HG03469 (cell line): ENCODE measurements around the gene LIF.
"Not testable (repeated sequence)": the region's sequence is repeated elsewhere in the genome, so short reads cannot be mapped to it uniquely, and the experiment has no call there.

Experiments
- ATAC-seq: cut with Tn5 transposase; IDR thresholded peaks from one replicate; pipeline ENCODE4 v1.9.1; 2021; ENCODE audit warnings: mild to moderate bottlenecking, moderate library complexity, moderate number of reproducible peaks; ENCODE audit not compliant: unreplicated experiment

Gene LIF

DNA sequence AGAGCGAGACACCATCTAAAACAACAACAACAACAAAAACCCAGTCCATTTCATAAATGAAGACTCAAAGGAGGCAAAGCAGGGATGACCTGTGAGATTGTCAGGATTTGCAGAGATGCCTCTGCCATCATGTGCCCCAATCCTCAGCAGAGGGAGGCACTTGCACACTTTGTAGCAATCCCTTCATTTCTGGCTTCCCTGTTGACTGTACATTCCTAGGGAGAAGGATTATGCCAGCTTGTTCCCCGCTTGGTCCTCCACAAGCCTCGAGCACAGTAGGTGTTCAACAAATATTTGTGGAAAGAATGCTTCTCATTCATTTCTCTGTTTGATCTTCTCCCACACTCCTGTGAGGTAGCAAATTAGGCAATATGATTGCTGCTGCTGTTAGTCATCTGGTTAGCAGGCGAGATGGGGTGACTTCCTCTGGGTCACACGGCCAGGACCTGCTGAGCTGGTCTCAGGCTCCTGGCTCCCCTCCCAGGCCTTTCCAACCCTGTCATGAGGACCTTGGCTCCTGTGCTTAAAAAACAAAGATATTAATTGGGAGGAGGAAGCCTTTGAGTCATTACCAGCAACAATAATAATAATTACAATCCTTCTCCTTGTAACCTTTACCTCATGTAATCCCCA lies 34.1 kb downstream of the LIF start:
- no peak for ATAC-seq

DNA sequence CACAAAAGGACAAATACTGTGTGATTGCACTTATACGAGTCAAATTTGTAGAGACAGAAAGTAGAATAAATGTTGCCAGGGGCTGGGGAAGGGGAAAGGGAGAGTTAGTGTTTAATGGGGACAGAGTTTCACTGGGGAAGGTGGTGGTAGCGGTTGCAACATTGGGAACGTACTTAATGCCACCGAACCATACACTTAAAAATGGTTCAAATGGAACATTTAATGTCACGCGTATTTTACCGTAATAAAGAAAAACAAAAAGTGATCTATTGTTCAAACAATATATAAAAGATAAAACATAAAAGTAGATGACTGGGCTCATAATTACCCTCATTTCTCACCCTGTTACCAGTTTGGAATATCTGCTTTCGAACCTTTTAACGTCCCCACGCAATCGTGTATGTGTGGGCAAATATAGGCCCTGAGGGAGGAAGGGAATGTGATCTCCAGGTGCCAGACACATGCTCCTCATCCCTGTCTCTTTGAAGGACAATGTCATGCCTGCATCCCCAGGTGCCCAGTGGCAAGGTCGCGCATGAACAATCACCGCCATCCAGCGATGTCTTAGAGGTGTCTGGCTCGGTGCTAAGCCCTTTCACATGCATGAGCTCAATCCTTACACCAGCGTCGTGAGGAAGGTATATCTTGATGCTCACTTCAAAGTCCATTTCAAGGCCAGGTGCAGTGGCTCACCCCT lies 35.3 kb downstream of the LIF start:
- ATAC-seq, result no peak

DNA sequence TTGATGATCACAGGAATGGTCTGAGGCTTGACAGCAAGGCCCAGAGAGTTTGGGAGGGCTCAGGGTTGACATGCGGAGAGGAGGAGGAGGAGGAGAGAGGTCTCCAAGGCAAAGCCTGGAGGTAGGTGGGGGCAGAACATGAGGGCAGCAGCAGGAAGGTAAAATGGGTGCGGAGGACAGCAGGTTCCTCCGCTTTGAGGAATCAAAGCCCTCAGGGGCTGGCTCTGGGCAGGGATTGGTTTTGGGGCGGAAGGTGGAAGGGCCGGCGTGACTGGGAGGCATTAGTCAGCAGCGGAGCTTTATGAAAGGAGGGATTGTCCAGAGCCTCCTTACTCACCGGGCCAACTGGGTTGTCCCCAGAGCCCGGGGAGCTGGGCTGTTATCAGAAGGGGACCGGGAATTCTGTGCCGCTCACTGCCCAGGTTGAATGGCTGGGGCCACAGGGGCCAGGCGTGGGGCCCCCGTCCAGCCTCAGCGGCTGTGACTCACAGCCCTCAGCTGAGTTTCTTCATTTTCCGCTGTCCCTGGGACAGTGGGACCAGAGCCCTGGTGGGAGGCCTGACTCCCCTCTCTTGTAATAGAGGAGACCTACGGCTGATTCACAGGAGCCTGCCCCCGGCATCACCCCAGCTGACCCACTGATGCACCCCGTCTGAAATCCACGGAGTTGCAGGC lies 36.2 kb downstream of the LIF start:
- no peak for ATAC-seq

DNA sequence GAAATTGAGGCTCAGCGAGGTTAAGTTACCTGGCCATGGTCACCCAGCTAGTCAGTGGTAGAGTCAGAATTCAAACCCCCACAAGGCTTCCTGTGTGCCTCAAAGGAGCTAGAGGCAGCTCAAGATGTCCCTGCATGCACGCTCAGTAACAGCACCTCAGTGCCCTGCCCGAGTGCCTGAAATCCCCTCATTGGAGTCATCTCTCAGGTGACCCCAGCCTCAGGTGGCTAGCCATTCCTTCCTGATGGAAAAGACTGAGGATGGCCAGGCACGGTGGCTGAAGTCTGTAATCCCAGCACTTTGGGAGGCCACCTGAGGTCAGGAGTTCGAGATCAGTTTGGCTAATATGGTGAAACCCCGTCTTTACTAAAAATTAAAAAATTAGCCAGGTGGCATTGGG lies 36.9 kb downstream of the LIF start:
- no peak for ATAC-seq

DNA sequence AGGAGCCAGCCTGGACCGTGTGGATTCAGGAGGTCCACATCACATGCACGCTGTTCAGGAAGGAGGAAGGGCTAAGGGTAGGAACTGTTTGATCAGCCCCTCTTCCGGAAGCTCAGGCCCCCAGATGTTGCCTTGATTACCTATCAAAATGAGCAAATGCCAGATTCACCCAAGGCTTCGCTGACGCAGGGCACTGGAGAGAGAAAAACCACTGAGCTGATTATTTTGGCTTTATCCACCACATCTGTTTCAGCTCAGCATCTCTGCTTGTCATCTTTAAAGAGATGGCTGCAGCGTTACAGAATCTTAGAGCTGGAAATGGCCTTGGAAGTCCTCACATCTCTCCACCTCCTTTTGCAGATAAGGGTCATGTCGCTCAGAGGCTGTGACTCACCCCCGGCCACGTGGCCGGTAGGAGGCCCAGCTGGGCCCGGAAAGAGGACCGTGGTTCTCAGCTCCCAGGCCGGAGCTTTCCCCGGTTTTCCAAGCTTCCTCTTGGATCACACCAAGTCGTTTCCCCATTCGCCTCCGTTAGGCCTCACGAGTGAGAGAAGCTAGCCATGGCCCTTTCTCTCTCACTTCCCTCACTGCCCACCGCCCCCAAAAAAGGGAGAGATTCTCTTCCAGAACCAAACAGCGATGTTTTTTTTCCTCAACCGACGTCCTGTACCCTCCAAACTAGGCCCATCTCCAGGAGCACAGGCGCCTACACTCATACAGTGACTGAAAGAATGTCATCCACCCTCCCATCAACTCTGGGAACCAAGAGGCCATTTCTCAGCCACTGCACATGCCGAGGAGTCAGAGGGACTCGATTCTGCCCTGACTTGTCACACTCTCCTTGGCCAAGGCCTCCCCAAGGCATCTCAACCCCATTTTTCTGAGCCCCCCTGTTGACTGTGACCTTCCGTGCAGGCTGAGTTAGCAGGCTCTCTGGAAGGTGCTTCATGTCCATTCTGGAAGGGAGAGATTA lies 37.6 kb downstream of the LIF start:
- ATAC-seq, result no peak

DNA sequence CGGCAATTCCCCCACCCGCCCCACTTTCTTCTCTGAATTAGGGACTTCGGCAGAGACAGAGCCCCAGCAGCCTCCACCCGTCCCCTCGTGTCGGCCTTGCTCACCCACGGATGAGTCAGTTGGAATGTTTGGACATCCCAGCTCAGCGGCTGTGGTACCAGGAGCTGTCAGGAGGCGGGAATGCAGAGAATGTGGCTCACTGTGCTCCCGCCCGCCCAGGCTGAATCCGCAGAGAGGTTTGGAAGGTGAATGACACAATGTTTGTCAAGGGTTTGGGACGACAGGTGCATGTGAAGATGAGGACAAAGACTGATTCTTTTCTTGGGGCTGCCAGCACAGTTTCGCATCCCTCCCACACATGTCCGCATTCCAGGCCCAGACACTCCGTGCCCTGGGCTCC lies 39.6 kb downstream of the LIF start:
- ATAC-seq, result no peak

DNA sequence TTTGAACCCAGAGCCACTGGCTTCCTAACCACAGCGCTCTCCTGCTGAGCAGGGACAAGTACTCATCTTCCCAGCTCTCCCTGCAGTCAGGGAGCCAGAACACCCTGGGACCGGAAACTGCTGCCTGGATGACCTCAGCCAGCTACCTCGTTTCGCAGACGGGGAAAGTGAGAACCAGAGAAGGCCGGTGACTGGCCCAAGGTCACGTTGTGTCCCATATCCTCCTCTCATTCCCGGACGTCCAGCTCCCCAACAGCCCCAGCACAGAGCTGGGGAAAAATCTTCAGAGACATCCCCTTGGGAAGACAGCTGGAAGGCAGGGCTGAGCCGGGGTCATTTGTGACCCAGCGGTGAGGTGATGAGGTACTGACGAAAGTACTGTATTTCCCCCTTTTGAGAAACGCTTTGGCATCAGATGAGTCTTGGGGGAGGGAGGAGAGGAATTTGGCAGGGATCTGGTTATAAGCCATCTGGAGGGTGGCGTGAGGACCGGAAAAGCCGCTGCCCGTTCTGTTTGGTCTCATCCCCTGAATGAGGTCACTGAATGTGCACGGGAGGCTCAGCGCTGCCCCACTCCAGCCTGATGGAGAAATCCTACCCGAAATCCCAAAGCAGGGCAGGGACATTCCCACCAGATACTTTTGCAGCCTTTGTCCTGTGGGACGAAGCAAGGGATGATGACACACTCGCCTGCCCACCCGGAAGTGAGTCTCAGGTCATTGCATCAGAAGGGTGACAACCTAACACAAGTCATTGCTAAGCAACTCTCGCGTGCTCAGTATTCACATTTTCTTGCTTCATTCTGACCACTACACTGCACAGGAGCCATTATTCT lies 41.1 kb downstream of the LIF start:
- ATAC-seq, result no peak

DNA sequence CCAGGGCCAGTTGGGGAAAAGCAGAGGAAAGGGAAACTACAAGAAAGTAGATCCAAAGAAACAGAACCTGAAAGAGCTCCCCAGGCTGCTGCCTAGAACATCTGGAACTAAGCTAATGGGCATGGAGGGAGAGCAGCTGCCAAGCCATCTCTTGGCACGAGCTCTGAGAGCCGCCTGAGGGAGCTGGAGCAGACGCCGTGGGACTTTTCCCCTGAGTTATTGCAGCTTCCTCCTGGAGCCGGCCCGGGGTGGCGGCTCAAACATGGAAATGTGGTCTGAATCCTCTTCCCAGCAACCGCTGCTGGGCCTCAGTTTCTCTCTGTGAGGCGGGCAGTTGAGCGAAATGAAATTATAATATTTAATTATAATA lies 41.8 kb downstream of the LIF start:
- ATAC-seq, result no peak

DNA sequence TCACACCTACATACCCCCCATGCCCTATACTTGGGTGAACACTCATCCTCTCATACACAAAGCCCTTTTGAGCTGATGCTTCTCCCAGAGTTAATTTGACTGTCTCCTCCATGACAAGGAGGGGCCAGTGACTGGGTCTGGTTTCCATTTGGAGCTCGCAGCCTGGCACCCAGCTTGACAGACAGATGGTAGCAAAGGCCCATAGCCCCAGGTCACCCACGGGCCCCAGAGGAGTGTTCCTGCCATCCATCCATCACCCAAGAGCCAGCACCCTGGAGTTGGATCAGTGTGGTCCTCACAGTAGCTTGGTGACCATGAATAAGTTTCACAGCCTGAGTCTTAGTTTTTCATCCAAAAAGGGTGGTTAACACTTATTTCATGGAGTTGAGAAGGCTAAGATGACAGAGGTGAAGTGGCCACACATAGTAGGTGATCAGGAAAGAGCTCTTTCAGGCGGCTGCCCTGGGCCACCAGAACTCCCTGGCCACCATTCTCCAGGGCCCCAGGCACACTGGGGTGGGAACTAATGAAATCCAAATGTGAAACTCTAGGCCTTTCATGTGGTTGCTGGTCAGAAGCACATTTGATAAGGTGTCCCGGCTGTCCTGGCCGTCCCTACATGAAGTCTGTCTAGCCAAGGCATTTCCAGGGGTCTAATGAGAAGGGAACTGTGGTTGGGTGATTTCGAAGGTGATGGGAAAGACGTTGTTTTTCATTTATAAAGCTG lies 42.4 kb downstream of the LIF start:
- ATAC-seq, result no peak

DNA sequence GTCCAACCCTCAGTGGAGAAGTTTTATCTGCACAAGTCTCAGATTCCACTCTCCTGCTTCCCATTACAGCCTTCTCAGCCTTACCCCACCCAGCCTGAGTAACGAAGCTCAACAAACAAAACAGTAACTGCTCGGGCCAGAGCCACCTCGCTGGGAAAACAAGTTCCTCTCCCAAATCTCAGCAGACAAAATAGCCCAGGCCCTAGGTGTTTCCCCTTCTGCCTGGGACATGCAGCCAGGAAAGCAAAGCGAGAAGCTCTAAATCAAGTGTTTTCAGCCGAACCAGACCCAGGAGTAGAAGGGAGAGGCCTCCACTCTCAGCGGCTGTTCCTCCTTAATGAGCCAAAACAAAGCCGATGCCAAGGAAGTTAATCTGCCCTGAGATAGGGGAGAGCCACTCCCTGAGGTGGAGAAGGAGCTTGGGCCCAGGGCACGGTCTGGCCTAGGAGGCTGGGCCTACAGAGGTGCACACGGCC lies 44.0 kb downstream of the LIF start:
- ATAC-seq, result no peak

DNA sequence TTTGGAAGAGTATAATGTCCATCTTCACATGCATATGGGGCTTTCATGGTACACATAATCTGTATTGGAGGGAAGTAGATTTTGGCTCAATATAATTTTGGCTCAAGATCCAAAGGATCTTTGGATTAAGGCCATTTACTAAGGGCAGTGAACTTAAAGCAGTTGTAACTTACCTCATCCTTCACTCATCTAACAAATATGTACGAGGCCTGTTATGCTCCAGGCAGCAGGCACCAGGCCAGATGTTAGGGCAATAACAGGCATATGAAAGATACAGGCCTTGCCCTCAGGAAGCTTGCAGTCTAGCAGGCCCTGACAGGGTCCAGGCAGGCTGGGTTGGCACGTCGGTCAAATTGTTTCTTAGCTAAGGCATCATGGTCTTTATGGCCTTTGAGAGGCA lies 44.6 kb downstream of the LIF start:
- no peak for ATAC-seq

DNA sequence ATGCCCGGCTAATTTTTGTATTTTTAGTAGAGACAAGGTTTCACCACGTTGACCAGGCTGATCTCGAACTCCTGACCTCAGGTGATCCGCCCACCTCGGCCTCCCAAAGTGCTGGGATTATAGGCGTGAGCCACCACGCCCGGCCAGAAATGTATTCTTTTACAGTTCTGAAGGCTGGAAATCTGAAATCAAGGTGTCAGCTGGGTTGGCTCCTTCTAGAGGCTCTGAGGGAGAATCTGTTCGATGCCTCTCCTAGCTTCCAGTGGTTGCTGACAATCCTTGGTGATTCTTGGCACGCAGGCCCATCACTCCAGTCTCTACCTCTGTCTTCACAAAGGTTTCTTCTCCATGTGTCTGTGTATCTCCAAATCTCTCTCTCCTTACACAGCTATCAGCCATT lies 45.7 kb downstream of the LIF start:
- ATAC-seq, result not testable (repeated sequence)

DNA sequence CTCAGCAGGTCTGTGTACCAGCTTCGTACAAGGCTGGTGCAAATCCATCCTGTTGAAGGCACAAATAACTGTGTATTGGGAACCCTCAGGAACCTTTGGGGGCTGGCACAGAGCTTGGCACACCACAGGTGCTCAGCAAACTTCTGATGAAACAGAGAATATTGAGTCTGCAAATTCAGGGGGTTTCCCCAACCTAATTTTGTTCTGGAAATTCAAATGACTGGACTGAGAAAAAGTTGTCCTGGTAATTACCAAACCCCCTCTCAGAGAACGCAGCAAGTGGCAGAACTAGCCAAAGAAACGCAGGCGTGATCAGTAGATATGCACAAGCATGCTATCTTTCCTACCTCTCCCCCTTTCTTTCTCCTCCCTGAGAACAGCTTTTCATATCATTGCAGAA lies 47.6 kb downstream of the LIF start:
- no peak for ATAC-seq

DNA sequence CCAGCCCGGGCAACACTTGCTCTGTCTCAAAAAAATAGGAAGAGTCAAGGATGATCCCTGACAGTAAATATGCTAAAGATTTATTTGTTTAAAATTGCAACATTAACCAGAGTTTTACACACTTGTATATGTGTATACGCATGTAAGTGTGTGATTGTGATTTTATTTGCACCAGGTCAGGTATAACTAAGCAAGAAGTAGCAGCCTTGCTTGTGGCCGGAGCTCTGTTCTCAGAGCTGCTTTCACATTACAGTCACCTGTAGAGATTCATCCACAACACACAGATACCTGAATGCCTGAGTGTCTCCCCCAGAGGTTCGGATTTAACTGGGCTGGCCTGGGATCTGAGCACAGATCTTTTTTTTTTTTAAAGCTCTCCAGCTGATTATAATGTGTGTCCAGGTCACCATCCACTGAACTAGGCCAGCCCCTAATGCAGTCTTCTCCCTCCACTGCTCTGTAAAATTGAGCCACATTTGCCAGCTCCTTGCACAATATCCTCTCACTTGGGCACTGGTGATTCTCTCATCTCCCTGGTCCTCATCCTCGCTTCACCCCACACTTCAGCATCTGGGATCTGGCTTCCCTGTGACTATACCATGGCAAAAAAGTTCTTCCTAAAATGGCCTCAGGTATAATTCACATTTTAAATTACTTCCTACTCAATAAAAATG lies 48.3 kb downstream of the LIF start:
- no peak for ATAC-seq

DNA sequence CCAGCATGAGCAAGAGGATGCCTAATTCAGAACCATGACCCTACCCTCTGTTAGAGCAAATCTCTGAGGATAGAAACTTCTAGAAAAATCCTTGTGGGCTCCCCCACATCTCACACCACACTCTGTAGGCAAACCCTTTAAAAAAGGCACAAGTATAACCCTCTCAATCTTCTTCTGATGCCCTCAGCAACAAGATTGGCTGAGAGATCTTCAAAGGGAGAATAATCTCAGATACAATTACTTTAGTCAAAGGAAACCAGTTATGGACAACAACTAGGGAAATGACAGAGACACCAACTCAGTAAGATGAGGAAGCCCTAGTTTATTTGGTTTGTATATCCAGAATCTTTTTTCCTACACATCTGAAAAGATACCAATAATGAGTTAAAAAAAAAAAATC lies 49.2 kb downstream of the LIF start:
- ATAC-seq, result no peak

DNA sequence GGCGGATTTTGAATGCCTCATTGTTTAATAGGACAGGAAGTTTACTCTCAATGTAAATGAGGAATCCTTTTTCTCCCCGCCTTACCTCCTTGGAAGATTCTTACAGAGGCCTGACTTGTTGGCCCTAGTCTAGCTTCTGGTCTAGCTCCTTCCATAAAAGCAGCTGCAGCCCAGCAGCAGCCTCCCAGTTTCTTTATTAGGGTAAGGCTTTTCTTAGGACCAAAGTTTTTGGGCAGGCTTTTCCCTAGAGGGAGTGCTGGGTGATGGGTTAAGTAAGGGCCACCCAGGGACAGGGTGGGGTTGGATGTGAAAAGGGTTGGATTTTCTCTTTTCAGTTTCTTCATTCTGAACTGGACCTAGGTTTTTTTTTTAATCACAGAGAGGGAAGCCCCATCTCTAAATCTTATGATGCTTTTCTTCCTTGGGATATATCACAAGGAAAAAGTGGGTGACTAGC lies 49.7 kb downstream of the LIF start:
- no peak for ATAC-seq

DNA sequence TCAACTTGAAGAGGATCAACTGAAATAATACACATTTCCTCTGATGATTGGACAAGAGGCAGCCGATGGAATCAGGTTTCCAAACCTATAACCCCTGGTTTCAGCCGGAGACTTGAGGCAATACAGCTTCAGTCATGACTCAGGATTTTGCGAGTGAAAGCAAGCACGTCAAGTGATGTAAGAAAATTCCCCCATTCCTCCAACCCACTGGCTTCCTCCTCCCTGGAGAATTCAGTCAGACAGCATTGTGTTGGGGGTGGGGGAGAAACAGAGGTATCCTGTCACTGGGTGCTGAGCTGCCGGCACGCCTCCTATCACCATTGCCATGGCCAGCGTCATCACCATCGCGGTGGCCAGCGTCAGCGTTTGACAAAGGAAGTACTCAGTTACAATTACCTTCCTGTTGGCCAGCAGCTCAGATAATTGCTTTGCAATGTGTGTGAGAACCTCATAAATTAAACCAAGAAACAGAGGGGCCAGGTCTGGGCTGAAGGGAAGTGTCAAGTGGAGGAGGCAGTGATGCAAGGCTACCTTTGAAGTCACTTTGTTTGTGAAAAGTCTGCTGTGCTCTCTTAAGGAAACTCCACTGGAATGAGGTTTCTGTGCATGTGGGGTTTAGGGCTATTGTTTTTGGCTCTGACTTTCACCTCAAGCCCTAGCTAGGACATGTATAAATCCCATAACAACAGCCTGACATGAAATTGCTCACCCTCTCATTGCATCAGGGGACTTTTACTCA lies 50.2 kb downstream of the LIF start:
- no peak for ATAC-seq
